ENCODE data around the gene NFKBIE. TPM values are rescaled to one million over a fixed set of nuclear protein-coding genes. Genes with fewer than 3 reads are reported as not detected.
A peak's percentile ranks its signal among the peaks of the same experiment; 100 is the strongest.

The NFKBIE gene
- total RNA-seq, 1 experiment from 2014 or later = 9.7 TPM

- peaks cover 1% of the 10 kb centered on the region; the same call in 1 of the 2 replicates for H3K27me3 Mint-ChIP-seq (ENCODE audit: low read depth)
These were observed 38.8 kb downstream of the NFKBIE start for GRCh38 chr6:44226368-44227147.

More at GRCh38 chr6:44226368-44227147, 38.8 kb downstream of the NFKBIE start:
- Histone ChIP-seq H4K91ac (ENCODE audit: insufficient read length, low read depth, low read length) (no peak overlapping the region), H3K9me3 (ENCODE audit: control insufficient read depth, low read depth, low read length) (no peaks in the 10 kb centered on the region), H3K23me2 (ENCODE audit: insufficient read length, low read depth, low read length, poor library complexity, severe bottlenecking) (peaks cover 14% of the 10 kb centered on the region), H2AK5ac (ENCODE audit: insufficient read length, low read length) (no peak overlapping the region), H4K20me1 (ENCODE audit: control insufficient read depth, insufficient read depth, insufficient read length) (peaks cover 2% of the 10 kb centered on the region), H2BK15ac (ENCODE audit: low read depth, low read length) (no peak overlapping the region), H3K4me2 (ENCODE audit: insufficient read depth, insufficient read length, low read length) (peak overlapping the region; percentile 28), H3T11ph (ENCODE audit: low read length) (no peak overlapping the region), H2BK5ac (ENCODE audit: insufficient read length, low read length) (no peak overlapping the region), H2BK20ac (ENCODE audit: low read depth, low read length, poor library complexity, severe bottlenecking) (no peak overlapping the region), H3K18ac (ENCODE audit: insufficient read length, low read depth, low read length) (no peak overlapping the region), H3K79me1 (ENCODE audit: insufficient read depth, low read depth, low read length, poor library complexity, severe bottlenecking) (peaks cover 17% of the 10 kb centered on the region), H3K79me2 (ENCODE audit: insufficient read depth, low read length) (peaks cover 17% of the 10 kb centered on the region; the same call in 1 of the 2 replicates), H3K4ac (ENCODE audit: low read depth, low read length) (no peak overlapping the region), H3K56ac (ENCODE audit: insufficient read length, low read depth, low read length) (no peak overlapping the region), H3K4me1 (ENCODE audit: insufficient read depth, low read length) (peaks cover 14% of the 10 kb centered on the region; the same call in 1 of the 2 replicates), H3K14ac (ENCODE audit: insufficient read depth, low read length) (no peak overlapping the region; the same call in 1 of the 2 replicates), H2AFZ (ENCODE audit: low read length) (no peak overlapping the region), H3K27ac (ENCODE audit: insufficient read length, low read depth, low read length) (no peak overlapping the region), H2BK12ac (ENCODE audit: insufficient read length, low read depth, low read length) (no peak overlapping the region), H4K5ac (ENCODE audit: insufficient read length, low read depth, low read length) (no peak overlapping the region), H4K8ac (replicated peaks; ENCODE audit: insufficient read length, low read depth, low read length) (no peak overlapping the region), H3K27me3 (ENCODE audit: insufficient read depth, low read length) (no peaks in the 10 kb centered on the region), H2BK120ac (ENCODE audit: low read depth, low read length, poor library complexity, severe bottlenecking) (no peak overlapping the region), H3K9ac (ENCODE audit: extremely low read depth, insufficient read length, low read length) (peak overlapping the region; percentile 9), H3K23ac (ENCODE audit: insufficient read length, low read depth, low read length) (no peak overlapping the region)
- no peak for TF ChIP-seq CTCF (conservative IDR thresholded peaks at IDR 0.05)
- Mint-ChIP-seq H3K4me1 (peaks cover 41 to 52% of the 10 kb centered on the region in 2 experiments), H3K9me3 (no peaks in the 10 kb centered on the region; a peak in 1 of 5 replicates), H3K36me3 (ENCODE audit: insufficient read depth in 1 of 3, low read depth in 3 of 3) (peaks cover 34 to 42% (median 35%) of the 10 kb centered on the region in 3 experiments), H3K27ac (peak overlapping the region in 2 of 3 experiments; percentile 64 to 67; a peak in 2 of 7 replicates), H3K4me3 (peak overlapping the region in 1 of 2 experiments; percentile 3; a peak in 1 of 5 replicates)
- no peak for DNase-seq
- no CpG with 5 or more reads among the region's 15 CpGs for WGBS (ENCODE audit: extremely low coverage, insufficient read length, low lambda C conversion rate)

Measured in H9 (cell line).